Measurements from ENCODE around the gene RNASEH2A.

RNASEH2A gene

DNA sequence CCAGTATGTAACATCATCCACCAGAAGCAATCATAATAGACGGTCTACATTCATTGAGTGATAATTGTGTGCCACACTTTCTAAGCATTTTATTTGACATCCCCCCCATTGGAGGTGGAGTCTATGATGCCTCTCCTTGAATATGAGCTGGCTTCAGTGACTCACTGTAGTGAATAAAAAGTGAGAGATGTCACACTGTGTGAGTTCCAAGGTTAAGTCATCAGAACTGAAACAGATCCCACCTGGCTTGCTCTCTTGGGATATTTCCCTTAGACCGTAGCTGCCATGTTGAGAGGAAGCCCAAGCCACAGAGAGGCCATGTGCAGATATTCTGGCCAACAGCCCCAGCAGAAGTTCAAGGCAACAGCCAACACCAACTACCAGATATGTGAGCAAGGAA, 15.4 kb downstream of the RNASEH2A start:
- no peak overlapping the region for H3K27ac ChIP-seq (ENCODE audit: low read depth, low read length)
- no peaks in the 10 kb centered on the region for H4K20me1 ChIP-seq (ENCODE audit: low read depth, low read length)
- TF ChIP-seq EZH2phosphoT487 (conservative IDR thresholded peaks at IDR 0.05; ENCODE audit: low read length) (no peak), CTCF (IDR thresholded peaks at IDR 0.05; ENCODE audit: insufficient read depth, low read length, poor library complexity, severe bottlenecking) (no peak)

GRCh38 chr19:12825254-12826131, 19.1 kb downstream of the RNASEH2A start:
- Histone ChIP-seq H3K4me3 (ENCODE audit: insufficient read depth, low read length, poor library complexity, severe bottlenecking) (no peak overlapping the region), H3K36me3 (ENCODE audit: low read length) (no peaks in the 10 kb centered on the region), H3K79me2 (ENCODE audit: insufficient read depth, low read length) (no peaks in the 10 kb centered on the region), H4K20me1 (ENCODE audit: low read depth, low read length) (no peaks in the 10 kb centered on the region), H3F3A (ENCODE audit: insufficient read depth) (no peaks in the 10 kb centered on the region), H3K9me3 (ENCODE audit: insufficient read depth, low read length) (no peaks in the 10 kb centered on the region), H3K9ac (ENCODE audit: low read length) (no peak overlapping the region), H3K9me2 (replicated peaks; ENCODE audit: insufficient read depth, low read length) (no peaks in the 10 kb centered on the region), H3K27ac (ENCODE audit: low read depth, low read length) (no peak overlapping the region), H2AFZ (ENCODE audit: low read depth, low read length, severe bottlenecking) (no peak overlapping the region), H3K27me3 (ENCODE audit: low read length) (no peaks in the 10 kb centered on the region), H3K4me2 (ENCODE audit: low read depth, low read length, poor library complexity, severe bottlenecking) (no peak overlapping the region)
- TF ChIP-seq EZH2phosphoT487 (conservative IDR thresholded peaks at IDR 0.05; ENCODE audit: low read length) (no peak), CTCF (IDR thresholded peaks at IDR 0.05; ENCODE audit: insufficient read depth, low read length, poor library complexity, severe bottlenecking) (peak; percentile 12)

More for the DNA sequence above, 15.4 kb downstream of the RNASEH2A start:
- no peaks in the 10 kb centered on the region for H3K9me3 ChIP-seq (ENCODE audit: insufficient read depth, low read length)
- no peak overlapping the region for H3K4me3 ChIP-seq (ENCODE audit: insufficient read depth, low read length, poor library complexity, severe bottlenecking)
- H3K27me3 ChIP-seq (ENCODE audit: low read length) = no peaks in the 10 kb centered on the region
- H2AFZ ChIP-seq (ENCODE audit: low read depth, low read length, severe bottlenecking) = no peak overlapping the region
- H3K36me3 ChIP-seq (ENCODE audit: low read length) = no peaks in the 10 kb centered on the region
- H3K4me2 ChIP-seq (ENCODE audit: low read depth, low read length, poor library complexity, severe bottlenecking) = no peak overlapping the region
- no peak overlapping the region for H3K9ac ChIP-seq (ENCODE audit: low read length)
- no peaks in the 10 kb centered on the region for H3K9me2 ChIP-seq (replicated peaks; ENCODE audit: insufficient read depth, low read length)
- H3F3A ChIP-seq (ENCODE audit: insufficient read depth) = no peaks in the 10 kb centered on the region
- H3K79me2 ChIP-seq (ENCODE audit: insufficient read depth, low read length) = no peaks in the 10 kb centered on the region

DNA sequence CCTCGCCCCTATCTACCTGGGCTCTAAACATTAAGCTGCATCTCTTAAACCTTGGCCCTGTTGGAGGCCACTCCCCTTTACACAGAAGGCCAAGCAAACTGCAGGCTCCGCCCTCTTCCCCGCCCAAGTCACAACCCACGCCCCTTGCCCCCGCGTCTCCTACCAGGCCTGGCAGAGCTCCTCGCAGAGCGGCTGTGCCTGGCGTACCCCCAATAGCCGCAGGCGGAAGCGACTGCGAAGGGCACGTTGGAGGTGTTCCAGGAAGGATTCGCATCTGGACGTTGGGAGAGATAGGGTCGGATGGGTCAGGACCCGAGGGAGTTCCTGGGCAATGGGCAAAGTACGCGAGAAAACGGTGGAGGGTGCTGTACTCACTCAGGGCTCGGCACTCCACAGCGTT, 22.1 kb downstream of the RNASEH2A start:
- peak overlapping the region; percentile 38 for H3K4me2 ChIP-seq (ENCODE audit: low read depth, low read length, poor library complexity, severe bottlenecking)
- H3K4me3 ChIP-seq (ENCODE audit: insufficient read depth, low read length, poor library complexity, severe bottlenecking) = no peak overlapping the region

More for the DNA sequence above, 22.1 kb downstream of the RNASEH2A start:
- Histone ChIP-seq H3K27ac (ENCODE audit: low read depth, low read length) (no peak overlapping the region), H3K79me2 (ENCODE audit: insufficient read depth, low read length) (no peaks in the 10 kb centered on the region), H3K9me2 (replicated peaks; ENCODE audit: insufficient read depth, low read length) (no peaks in the 10 kb centered on the region), H4K20me1 (ENCODE audit: low read depth, low read length) (no peaks in the 10 kb centered on the region), H3K9ac (ENCODE audit: low read length) (peak overlapping the region; percentile 38), H2AFZ (ENCODE audit: low read depth, low read length, severe bottlenecking) (peak overlapping the region; percentile 44), H3K9me3 (ENCODE audit: insufficient read depth, low read length) (no peaks in the 10 kb centered on the region), H3K27me3 (ENCODE audit: low read length) (no peaks in the 10 kb centered on the region), H3K36me3 (ENCODE audit: low read length) (no peaks in the 10 kb centered on the region), H3F3A (ENCODE audit: insufficient read depth) (peaks cover 6% of the 10 kb centered on the region; the same call in 1 of the 2 replicates)
- TF ChIP-seq CTCF (IDR thresholded peaks at IDR 0.05; ENCODE audit: insufficient read depth, low read length, poor library complexity, severe bottlenecking) (no peak), EZH2phosphoT487 (conservative IDR thresholded peaks at IDR 0.05; ENCODE audit: low read length) (no peak)
